GM18498 (cell line): Measurements from ENCODE around the gene RDH13.
"Not testable (repeated sequence)": the region's sequence is repeated elsewhere in the genome, so short reads cannot be mapped to it uniquely, and the experiment has no call there.

Experiments
- ATAC-seq: cut with Tn5 transposase; IDR thresholded peaks from one replicate; pipeline ENCODE4 v1.9.1; 2021; ENCODE audit warnings: mild to moderate bottlenecking, moderate library complexity; ENCODE audit not compliant: unreplicated experiment

RDH13 gene

DNA sequence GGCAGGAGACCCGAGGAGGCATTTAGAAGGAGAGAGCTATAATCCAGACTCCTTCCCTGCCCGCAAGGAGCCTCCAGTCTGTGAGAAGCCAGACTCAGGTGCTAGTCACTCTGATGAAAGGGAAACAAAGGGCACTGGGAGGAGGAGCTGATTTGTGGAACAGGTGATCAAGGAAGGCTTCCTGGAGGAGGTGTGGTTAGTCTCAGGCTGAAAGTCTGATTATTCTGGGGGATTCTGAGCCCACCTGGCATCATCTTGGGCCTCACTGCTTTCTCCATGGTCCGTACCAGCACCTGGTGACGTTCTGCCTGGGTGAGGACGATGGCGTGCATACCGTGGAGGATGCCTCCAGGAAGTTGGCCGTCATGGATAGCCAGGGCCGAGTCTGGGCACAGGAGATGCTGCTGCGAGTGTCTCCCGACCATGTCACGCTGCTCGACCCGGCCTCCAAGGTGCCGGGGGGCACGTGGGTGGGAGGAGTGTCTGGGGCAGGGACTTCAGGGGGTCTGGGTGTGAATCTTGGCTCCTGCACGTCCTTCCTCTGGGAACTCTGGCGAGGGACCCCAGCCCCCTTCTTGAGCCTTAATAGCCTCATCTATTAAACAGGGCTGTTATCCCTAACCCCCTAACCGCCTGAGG lies 16.6 kb upstream of the RDH13 start:
- no peak for ATAC-seq

DNA sequence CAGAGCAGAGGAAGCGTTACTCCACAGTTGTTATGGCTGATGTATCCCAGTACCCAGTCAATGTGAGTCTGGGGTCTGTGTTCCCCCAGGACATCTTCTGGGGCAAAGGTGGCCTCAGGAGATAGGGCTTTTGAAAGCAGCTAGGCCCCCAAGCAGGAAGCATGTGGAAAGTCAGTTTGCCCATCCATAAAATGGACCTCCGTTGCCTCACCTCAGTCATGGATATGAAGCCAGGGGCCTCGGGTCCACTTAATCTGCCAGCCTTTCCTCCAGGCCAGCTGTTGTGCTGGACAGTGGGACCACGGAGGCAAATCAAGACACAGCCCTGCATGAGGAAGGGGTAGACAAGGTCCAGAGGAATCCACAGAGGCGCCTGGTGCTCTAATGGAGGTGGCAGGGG lies 16.0 kb upstream of the RDH13 start:
- no peak for ATAC-seq

DNA sequence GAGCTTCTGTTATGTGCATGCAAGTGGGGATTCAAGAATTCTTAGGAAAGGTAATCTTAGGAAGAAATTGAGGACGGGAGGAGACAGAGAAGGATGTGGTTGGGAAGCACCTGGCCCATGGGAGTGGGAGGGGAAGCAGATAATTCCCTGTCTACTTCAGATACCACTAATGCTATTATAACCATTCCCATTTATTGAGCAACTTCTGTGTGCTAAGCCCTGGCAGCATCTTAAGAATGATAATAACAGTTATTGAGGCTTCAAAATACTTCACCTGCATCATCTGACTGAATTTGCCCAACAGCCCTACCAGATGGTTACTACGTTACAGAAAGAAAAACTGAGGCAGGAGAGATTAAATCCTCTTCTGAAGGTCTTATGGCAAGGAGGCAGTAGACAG lies 14.2 kb upstream of the RDH13 start:
- ATAC-seq = no peak

DNA sequence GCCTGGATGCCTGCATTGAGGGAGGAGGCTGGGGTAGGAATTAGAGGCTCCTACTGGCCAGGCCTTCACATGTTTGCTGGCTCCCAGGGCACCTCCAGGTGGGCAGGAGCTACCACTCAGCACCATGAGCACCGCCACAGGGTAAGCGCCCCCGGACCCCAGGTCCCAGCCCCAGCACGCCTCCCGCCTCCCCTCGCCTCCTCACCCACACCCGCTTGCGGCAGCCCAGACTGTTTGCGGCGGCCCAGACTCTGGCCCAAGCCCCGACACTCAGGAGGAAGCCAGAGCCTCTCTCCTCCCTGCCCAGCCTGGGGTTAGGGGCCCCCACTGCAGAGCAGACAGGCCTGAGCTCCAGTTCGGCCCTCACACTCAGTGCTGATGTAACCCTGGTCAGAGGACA lies 13.4 kb upstream of the RDH13 start:
- no peak for ATAC-seq

DNA sequence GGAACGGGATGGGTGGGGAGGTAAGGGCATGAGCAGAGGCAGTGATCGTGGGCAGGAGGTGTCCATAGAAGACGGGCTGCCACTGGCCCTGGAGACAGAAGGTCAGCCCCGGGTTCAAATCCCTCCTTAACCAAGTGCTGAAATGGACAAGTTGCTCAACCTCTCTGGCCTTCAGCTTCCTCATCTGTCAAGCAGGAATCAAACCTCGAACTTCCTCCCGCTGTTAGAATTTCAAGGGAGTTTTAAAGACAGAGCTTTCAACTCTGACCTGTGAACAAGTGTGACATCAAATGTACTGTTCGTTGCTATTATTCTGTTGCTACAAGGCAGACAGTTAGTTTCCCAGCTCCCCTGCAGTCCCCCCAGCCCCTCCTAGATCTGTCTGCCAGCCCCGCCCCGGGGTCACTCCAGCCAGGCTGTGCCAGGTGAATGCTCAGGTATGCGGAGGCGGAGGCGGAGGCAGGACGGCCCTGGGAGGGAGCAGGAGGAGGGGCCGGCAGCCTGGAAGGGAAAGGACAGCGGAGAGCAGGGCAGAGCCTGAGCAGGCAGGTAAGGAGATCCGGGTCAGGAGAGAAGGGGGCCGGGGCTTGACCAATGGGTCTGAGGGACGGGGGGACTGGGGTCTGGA lies 12.5 kb upstream of the RDH13 start, which contains the start of gene EPS8L1:
Gene EPS8L1 (plus strand): TSS at position 499 of the 628 bp plus-strand sequence. CDS start 576 bp downstream, outside the sequence.
- no peak for ATAC-seq

DNA sequence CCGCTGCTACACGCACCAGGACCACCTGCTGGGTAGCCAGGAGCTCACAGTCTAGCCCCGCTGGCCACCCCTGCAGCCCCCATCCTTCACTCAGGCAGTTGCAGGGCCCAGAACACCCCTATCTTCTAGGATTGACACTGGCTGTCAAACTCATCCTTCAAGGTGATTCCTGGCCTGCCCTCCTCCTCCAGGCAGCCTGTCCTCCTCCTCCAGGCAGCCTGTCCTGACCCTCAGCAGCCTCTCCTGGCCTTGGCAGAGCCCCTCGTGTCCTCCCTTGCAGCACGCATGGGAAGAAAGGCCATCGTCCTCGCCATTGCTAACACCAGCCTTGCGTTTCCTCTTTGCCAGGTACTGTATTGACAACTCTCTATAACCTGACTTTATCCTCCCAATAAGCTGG lies 9.0 kb upstream of the RDH13 start:
- ATAC-seq = no peak

DNA sequence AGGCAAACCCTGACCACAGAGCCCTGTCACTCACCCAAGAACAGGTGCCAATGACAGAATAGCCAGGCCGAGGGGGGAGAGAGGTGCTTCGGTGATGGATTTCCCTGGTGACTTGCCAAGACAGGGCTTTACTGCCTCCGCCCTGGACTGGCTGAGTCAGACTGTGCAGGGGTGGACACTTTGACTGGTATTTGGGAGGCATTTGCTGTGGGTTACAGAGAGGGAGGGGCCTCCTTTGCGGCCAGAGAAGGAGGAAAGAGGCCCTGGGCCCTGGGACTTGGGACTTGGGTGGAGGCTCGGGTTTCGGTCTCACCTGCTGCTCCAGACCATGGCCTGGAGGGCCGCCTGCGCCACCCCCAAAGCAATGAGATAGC lies 8.2 kb upstream of the RDH13 start:
- no peak for ATAC-seq

DNA sequence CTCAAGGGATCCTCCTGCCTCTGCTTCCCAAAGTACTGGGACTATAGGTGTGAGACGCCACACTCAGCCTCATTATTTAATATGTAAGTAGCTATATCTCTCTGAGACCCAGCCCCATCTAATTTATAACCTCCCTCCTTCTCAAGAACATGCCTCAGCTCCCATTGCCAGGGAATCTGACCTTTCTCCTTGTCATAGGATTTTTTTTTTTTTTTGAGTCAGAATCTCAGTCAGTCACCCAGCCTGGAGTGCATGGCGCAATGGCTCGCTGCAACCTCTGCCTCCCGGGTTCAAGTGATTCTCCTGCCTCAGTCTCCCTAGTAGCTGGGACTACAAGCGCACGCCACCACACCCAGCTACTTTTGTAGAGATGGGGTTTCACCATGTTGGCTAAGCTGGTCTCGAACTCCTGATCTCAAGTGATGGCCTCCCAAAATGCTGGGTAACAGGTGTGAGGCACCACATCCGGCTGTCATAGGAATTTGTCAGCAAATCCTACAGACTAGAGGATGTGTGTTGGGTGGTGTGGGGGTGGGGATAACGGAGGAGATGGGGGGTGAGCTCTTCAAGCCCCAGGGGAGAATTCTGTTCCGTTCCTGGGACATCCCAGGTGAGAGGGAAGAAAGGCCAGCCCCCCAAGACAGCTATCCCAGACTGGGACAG lies 7.6 kb upstream of the RDH13 start:
- ATAC-seq = no peak

DNA sequence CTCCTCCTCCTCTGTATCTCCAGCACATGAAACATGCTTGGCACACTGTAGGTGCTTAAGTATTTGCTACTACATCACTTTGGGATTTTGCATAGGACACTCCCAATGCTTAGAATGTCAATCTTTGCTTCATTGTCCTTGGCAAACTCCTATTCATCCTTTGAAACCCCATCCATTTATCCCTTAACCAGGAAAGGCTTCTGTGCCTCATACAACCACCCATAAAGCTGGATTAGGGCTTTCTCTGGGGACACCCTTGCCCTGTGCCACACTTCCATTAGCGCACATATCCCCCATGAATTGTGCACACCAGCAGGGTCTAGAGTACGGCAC lies 6.9 kb upstream of the RDH13 start:
- no peak for ATAC-seq

DNA sequence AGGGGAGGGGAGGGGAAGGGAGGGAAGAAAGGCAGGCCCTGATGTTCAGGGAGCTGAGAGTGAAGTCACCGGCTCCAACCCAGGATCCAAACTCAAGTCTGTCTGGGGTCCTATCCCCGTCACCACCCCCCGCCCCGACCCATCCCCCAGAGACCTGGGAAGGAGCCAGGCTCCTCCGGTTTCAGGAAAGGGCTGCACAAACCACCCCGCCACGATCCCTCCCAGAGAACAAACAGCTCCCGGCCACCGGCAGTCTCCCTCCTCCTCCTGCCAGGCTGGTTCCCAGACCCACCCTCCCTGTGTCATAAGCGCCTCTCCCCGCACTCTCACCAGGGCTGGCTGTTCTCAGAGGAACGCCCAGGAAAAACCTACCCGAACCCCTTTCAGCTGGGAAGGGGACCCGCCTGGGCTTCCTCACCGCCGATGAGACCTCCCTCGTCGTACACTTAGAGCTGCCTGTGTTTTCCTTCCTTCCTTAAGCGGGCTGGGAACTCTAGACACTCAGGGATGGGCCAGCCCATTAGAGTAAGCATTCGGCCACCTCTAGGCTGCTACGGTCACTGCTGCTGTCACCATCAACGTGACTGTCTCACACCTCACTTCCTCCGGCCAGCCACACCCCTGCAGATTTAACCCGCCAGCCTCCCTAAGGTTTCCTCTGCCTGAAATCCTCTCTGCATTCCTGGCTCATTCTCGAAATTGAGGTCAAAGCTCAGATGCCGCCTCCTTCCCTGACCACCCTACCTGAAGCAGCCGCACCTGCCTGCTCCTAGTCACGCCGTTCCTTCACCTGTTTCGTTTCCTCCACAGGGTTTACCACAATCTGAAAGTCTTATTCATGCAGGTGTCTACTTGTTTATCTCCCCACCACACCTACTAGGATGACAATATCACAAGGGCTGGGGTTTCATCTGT lies 6.3 kb upstream of the RDH13 start:
- no peak for ATAC-seq

DNA sequence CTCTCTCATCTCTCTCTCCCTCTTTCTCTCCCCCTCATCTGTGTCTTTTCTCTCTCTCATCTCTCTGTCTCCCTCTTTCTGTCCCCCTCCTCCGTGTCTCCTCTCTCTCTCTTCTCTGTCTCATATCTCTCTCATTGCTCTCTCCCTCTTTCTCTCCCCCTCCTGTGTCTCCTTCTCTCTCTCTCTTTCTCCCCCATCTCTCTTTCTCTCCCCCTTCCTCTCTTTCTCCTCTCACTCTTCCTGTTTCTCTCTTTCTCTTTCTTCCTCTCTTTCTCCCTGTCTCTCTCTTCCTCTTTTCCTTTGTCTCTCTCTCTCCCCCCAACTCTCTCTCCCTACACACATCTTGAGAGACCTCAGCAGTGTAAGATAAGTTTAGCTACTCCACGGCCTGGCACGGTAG lies 4.9 kb upstream of the RDH13 start:
- ATAC-seq = no peak

DNA sequence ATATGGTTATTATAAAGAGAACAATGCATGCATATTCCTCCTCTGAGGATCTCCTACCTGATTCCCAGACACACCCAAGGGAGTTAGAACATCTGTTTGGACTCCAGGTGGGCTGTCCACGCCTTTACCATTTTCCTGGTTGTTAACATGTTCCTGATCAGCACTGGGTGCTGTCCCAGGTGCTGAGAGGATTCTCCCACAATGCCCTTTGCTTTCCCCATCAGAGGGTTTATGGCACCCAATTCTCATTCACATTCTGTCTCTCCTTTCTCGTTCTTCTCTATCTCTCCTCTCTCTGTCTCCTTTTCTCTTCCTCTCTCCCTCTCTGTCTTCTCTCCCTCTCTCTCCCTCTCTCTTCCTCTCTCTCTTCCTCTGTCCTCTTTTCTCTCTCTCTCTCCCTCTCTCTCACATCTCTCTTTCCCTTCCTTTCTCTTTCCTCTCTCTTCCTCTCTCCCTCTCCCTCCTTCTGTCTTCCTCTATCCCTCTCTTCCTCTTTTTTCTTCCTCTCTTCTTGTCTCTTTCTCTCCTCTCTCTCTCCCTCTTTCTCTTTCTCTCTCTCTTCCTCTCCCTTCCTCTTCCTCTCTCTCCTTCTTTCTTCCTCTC lies 3.3 kb upstream of the RDH13 start:
- ATAC-seq = no peak

DNA sequence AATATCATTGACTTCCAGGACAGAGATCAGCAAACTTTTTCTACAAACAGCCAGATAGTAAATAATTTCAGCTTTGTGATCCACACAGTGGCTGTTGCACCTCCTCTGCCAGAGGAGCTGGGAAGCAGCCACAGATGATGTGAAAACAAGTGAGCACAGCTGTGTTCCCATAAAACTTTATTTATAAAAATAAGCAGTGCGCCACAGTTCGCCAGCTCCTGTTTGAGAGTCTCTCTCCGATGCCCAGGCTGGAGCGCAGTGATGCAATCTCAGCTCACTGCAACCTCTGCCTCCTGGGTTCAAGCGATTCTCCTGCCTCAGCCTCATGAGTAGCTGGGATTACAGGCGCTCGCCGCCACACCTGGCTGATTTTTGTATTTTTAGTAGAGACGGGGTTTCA lies 2.6 kb upstream of the RDH13 start:
- not testable (repeated sequence) for ATAC-seq

DNA sequence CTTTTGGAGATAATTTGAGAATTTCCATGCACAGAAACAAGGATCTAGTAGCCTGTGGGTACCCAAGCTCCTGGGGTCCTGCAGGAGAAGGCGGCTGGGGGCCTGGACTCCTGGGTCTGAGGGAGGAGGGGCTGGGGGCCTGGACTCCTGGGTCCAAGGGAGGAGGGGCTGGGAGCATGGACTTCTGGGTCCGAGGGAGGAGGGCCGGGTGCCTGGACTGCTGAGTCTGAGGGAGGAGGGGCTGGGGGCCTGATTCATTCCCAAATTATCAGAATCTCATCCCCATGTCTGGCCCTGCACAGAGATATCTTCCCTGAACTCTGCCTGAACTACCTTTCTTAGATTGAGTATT lies 520 bp upstream of the RDH13 start:
- ATAC-seq = no peak

DNA sequence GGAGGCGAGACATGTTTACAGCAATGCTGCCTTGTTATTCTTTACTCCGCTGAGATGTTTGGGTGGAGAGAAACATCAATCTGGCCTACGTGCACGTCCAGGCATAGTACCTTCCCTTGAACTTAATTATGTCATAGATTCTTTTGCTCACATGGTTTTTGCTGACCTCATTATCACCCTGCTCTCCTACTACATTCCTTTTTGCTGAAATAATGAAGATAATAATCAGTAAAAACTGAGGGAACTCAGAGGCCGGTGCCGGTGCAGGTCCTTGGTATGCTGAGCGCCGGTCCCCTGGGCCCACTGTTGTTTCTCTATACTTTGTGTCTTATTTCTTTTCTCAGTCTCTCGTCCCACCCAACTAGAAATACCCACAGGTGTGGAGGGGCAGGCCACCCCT lies 2.7 kb downstream of the RDH13 start:
- not testable (repeated sequence) for ATAC-seq

DNA sequence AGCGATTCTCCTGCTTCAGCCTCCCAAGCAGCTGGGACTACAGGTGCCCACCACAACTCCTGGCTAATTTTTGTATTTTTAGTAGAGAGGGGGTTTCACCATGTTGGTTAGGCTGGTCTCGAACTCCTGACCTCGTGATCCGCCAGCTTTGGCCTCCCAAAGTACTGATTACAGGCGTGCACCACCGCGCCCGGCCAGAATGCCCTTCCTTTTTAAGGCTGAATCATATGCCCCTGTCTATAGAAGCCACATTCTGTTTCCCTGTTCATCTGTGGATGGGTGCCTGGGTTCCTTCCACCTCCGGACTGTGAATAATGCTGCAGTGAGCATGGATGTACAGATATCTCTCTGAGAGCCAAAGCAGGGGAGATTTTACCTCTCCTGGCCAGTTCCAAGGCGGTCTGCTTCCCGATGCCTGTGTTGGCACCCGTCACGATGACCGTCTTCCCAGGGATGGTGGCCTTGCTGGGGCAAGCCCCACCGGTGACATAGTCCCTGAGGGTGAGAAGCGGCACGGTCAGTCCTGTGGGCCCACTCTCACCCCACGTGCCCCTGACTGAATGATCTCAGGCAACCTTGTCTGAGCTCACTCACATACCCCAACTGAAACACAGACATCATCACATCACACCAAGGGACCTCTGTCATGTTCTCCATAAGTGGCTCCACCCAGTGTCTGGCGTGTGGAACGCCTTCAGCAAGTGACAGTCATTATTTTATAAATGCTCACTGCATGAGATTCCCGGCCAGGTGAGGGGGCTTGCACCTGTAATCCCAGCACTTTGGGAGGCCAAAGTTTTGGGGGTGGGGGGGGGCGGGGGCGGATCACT lies 4.0 kb downstream of the RDH13 start:
- ATAC-seq = no peak

DNA sequence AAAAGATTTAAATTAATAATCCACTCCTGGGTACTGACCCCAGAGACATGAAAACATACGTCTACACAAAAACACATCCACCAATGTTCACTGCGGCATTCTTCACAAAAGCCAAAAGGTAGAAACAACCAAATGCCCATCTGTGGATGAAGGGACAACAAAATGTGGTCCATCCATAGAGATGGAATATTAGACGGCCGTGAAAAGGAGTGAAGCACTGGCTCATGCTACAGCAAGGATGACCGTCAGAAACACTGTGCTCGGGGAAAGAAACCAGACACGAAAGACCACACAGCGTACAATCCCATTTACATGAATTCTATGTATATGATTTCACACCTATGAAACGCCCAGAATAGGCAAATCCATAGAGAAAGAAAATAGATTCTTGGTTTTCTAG lies 6.1 kb downstream of the RDH13 start:
- no peak for ATAC-seq

DNA sequence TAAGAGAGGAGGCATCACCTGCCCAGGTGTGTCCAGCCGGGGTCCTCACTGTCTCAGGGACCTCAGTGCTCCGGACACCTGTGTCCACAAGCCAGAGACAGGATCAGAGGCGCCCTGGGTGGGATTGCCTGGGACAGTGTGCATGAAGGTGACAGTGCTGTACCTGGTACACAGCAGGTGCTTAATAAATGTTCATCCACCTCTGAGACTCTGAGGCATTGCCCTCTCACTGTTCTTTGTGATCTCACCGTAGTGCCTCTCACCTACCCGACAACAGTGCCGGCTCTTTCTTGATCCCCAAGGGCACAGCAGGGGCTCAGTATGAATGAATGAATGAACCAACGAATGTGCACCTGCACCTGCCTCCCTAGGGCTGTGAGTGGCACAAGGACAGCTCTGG lies 9.2 kb downstream of the RDH13 start:
- ATAC-seq = no peak

DNA sequence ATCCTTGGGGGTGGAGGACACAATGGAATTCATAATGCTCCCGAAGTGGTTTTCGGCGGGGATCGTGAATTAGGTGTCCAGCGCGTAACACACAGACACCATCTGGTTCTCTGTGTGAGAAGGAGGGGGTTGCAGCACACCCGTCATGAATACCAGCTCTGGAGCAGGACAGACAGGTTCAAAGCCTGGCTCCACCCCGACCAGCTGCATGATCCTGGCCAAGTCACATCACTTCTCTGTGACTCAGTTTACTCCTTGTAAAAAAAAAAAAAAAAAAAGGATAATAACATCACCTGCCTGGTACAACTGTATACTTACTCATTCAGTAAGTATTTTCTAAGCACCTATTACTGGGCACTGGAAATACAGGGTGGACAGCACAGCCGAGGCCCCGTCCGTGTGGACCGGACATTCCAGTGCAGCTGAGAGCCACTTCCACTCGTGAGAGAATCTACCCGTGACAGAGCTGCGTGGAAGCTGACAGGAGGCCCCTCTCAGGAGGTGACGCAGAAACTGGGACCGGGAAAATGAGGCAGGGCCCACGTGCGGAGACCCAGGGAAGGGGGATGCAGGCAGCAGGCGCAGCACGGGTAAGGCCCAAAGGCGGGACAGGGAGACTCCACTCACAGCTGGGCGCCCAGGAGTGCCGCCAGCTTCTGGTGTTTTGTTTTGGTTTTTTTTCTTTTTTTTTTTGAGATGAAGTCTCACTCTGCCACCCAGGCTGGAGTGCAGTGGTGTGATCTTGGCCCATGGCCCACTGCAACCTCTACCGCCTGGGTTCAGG lies 12.0 kb downstream of the RDH13 start:
- ATAC-seq = no peak

DNA sequence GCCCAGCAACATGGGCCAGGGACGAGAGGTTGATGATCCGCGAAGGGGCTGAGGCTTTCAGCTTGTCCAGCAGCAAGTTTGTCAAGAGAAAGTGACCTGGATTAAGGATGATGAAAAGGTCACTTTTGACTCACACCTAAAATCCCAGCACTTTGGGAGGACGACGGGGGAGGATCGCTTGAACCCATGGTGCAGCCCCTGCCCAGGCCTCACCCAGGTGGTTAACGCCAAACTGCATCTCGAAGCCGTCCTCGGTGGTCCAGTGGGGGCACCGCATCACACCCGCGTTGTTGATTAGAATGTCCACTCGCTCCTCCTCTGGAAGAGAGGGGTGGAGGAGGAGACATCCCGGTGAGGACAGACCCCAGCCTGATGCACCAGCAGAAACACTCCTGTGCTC lies 14.5 kb downstream of the RDH13 start:
- ATAC-seq = no peak
